ENCODE data around the gene NEO1. TPM values are rescaled to one million over a fixed set of nuclear protein-coding genes. Genes with fewer than 3 reads are reported as not detected.

Gene NEO1
- polyA plus RNA-seq, 1 donor from 2014 or later = 57.0 TPM

DNA sequence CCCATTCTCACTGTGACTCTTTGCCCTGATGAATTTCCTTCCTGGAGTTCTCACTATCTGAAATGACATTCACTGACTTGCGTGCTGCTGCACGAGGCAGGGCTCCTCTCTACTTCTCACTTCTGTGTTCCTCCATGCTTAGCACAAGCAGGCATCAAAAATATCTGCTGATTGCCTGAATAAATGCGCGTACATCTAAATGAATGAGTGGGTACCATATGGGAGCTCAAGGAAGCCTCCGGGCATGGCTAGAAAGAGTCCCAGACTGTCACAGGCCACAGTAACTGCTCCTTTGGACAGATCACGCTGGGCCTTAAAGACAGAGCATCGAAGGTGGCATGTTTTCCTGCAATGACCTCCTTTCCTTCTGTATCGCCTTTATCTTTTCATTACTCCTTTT lies 284.9 kb downstream of the NEO1 start:
- H3K79me2 ChIP-seq (replicated peaks; ENCODE audit: insufficient read depth, low read length) = no peaks in the 10 kb centered on the region
- H3K9me2 ChIP-seq (ENCODE audit: insufficient read depth, low read length) = no peaks in the 10 kb centered on the region
- no peaks in the 10 kb centered on the region for H3K9me3 ChIP-seq (ENCODE audit: low read length)
- H3K4me3 ChIP-seq (ENCODE audit: low read length) = no peak overlapping the region
- no peak overlapping the region for H3K4me2 ChIP-seq (ENCODE audit: low read length)
- H3F3A ChIP-seq (ENCODE audit: insufficient read depth, low read length, poor library complexity, severe bottlenecking) = no peaks in the 10 kb centered on the region
- H3K27me3 ChIP-seq (ENCODE audit: insufficient read depth, low read depth, low read length) = no peaks in the 10 kb centered on the region
- H3K9ac ChIP-seq (ENCODE audit: low read length) = no peak overlapping the region
- H4K20me1 ChIP-seq (ENCODE audit: insufficient read depth) = no peaks in the 10 kb centered on the region
- H3K27ac ChIP-seq (ENCODE audit: low read length) = no peak overlapping the region
- no peaks in the 10 kb centered on the region for H3K36me3 ChIP-seq (ENCODE audit: insufficient read depth, low read length)
- TF ChIP-seq REST (IDR thresholded peaks at IDR 0.05; ENCODE audit: borderline replicate concordance) (no peak), POLR2AphosphoS5 (IDR thresholded peaks at IDR 0.05) (no peak), EZH2 (IDR thresholded peaks at IDR 0.05; ENCODE audit: borderline replicate concordance, insufficient read depth, low read length, poor library complexity, severe bottlenecking) (no peak), TAF1 (IDR thresholded peaks at IDR 0.05; ENCODE audit: low read depth) (no peak), RAD21 (conservative IDR thresholded peaks at IDR 0.05) (no peak), SMC3 (conservative IDR thresholded peaks at IDR 0.05; ENCODE audit: poor library complexity) (no peak), MXI1 (conservative IDR thresholded peaks at IDR 0.05; ENCODE audit: poor library complexity, severe bottlenecking) (no peak), EP300 (conservative IDR thresholded peaks at IDR 0.05; ENCODE audit: poor library complexity, severe bottlenecking) (no peak)
- TF ChIP-seq, protein P1, sequence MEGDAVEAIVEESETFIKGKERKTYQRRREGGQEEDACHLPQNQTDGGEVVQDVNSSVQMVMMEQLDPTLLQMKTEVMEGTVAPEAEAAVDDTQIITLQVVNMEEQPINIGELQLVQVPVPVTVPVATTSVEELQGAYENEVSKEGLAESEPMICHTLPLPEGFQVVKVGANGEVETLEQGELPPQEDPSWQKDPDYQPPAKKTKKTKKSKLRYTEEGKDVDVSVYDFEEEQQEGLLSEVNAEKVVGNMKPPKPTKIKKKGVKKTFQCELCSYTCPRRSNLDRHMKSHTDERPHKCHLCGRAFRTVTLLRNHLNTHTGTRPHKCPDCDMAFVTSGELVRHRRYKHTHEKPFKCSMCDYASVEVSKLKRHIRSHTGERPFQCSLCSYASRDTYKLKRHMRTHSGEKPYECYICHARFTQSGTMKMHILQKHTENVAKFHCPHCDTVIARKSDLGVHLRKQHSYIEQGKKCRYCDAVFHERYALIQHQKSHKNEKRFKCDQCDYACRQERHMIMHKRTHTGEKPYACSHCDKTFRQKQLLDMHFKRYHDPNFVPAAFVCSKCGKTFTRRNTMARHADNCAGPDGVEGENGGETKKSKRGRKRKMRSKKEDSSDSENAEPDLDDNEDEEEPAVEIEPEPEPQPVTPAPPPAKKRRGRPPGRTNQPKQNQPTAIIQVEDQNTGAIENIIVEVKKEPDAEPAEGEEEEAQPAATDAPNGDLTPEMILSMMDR (IDR thresholded peaks at IDR 0.05; ENCODE audit: poor library complexity, severe bottlenecking) = no peak
- H2AFZ ChIP-seq (ENCODE audit: low read depth, low read length) = no peak overlapping the region

GRCh38 chr15:73338058-73338457 lies 285.8 kb downstream of the NEO1 start:
- no peaks in the 10 kb centered on the region for H3K9me2 ChIP-seq (ENCODE audit: insufficient read depth, low read length)
- TF ChIP-seq RAD21 (conservative IDR thresholded peaks at IDR 0.05) = no peak
- TF ChIP-seq, protein P1 (IDR thresholded peaks at IDR 0.05; ENCODE audit: poor library complexity, severe bottlenecking) = no peak
- no peak for TF ChIP-seq EZH2 (IDR thresholded peaks at IDR 0.05; ENCODE audit: borderline replicate concordance, insufficient read depth, low read length, poor library complexity, severe bottlenecking)
- TF ChIP-seq EP300 (conservative IDR thresholded peaks at IDR 0.05; ENCODE audit: poor library complexity, severe bottlenecking) = no peak
- TF ChIP-seq SMC3 (conservative IDR thresholded peaks at IDR 0.05; ENCODE audit: poor library complexity) = no peak
- no peak for TF ChIP-seq MXI1 (conservative IDR thresholded peaks at IDR 0.05; ENCODE audit: poor library complexity, severe bottlenecking)
- no peak for TF ChIP-seq TAF1 (IDR thresholded peaks at IDR 0.05; ENCODE audit: low read depth)

More at GRCh38 chr15:73338058-73338457, 285.8 kb downstream of the NEO1 start:
- no peaks in the 10 kb centered on the region for H3F3A ChIP-seq (ENCODE audit: insufficient read depth, low read length, poor library complexity, severe bottlenecking)
- H4K20me1 ChIP-seq (ENCODE audit: insufficient read depth) = no peaks in the 10 kb centered on the region
- H3K79me2 ChIP-seq (replicated peaks; ENCODE audit: insufficient read depth, low read length) = no peaks in the 10 kb centered on the region
- no peak overlapping the region for H3K9ac ChIP-seq (ENCODE audit: low read length)
- no peak overlapping the region for H2AFZ ChIP-seq (ENCODE audit: low read depth, low read length)
- no peak overlapping the region for H3K27ac ChIP-seq (ENCODE audit: low read length)
- no peaks in the 10 kb centered on the region for H3K27me3 ChIP-seq (ENCODE audit: insufficient read depth, low read depth, low read length)
- no peaks in the 10 kb centered on the region for H3K9me3 ChIP-seq (ENCODE audit: low read length)
- H3K4me2 ChIP-seq (ENCODE audit: low read length) = no peak overlapping the region
- peaks cover 1% of the 10 kb centered on the region for H3K36me3 ChIP-seq (ENCODE audit: insufficient read depth, low read length)
- no peak overlapping the region for H3K4me3 ChIP-seq (ENCODE audit: low read length)

Data from neural cell (in vitro differentiated cells).